ENCODE data around the gene TP53I11.

DNA sequence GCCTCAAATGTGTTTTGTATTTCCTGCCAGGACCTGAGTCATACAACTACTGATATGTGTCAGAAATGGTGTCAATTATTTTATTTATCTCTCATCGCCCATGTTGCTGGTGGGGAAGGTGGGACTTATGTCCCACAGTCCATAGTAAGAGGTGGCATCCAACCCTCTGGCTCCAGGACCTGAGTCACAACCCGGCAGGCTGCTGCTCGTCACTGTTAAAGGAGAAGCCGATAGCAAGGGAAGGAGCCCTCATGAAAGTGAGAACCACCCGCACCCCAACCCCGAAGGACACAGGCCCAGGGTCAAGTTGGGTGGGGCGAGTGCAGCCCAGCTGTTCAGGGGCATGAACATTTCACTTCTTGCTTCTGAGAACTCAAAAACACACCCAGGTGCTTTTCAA lies 33.1 kb upstream of the TP53I11 start:
- TF ChIP-seq POLR2A (IDR thresholded peaks at IDR 0.05): no peak
- TF ChIP-seq, protein P1, sequence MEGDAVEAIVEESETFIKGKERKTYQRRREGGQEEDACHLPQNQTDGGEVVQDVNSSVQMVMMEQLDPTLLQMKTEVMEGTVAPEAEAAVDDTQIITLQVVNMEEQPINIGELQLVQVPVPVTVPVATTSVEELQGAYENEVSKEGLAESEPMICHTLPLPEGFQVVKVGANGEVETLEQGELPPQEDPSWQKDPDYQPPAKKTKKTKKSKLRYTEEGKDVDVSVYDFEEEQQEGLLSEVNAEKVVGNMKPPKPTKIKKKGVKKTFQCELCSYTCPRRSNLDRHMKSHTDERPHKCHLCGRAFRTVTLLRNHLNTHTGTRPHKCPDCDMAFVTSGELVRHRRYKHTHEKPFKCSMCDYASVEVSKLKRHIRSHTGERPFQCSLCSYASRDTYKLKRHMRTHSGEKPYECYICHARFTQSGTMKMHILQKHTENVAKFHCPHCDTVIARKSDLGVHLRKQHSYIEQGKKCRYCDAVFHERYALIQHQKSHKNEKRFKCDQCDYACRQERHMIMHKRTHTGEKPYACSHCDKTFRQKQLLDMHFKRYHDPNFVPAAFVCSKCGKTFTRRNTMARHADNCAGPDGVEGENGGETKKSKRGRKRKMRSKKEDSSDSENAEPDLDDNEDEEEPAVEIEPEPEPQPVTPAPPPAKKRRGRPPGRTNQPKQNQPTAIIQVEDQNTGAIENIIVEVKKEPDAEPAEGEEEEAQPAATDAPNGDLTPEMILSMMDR (IDR thresholded peaks at IDR 0.05): no peak

All from gastroesophageal sphincter (tissue), 3 donors.